Smooth muscle cell (in vitro differentiated cells): ENCODE data around the gene MTHFD2. TPM values are rescaled to one million over a fixed set of nuclear protein-coding genes. Genes with fewer than 3 reads are reported as not detected.
"Not testable (repeated sequence)": the region's sequence is repeated elsewhere in the genome, so short reads cannot be mapped to it uniquely, and the experiment has no call there.

Experiments used
- DNase-seq: peaks from one replicate; lab custom pipeline; 2025; ENCODE audit not compliant: unreplicated experiment; lab: John Stamatoyannopoulos, UW
- H2AFZ ChIP-seq: fragments of 200-600 bp; sonication (generic); 2 replicates; pipeline ENCODE4 v1.6.0; 2016; ENCODE audit warnings: antibody characterized with exemption, low read depth, mild to moderate bottlenecking
- H3F3A ChIP-seq: fragments of 200-600 bp; sonication (generic); 2 replicates; pipeline ENCODE4 v1.6.0; 2017; ENCODE audit warnings: antibody characterized with exemption, low read depth
- H3K27ac ChIP-seq: fragments of 200-600 bp; sonication (generic); 2 replicates; pipeline ENCODE4 v1.5.1; 2016; ENCODE audit warnings: low read depth, mild to moderate bottlenecking
- H3K27me3 ChIP-seq: fragments of 200-600 bp; sonication (generic); 2 replicates; pipeline ENCODE4 v1.6.1; 2016; ENCODE audit warnings: low read depth, mild to moderate bottlenecking
- H3K36me3 ChIP-seq: fragments of 200-600 bp; sonication (generic); 2 replicates; pipeline ENCODE4 v1.5.1; 2016; ENCODE audit warnings: low read depth
- H3K4me1 ChIP-seq: fragments of 200-600 bp; sonication (generic); 2 replicates; pipeline ENCODE4 v1.5.1; 2016; ENCODE audit warnings: low read depth
- H3K4me2 ChIP-seq: fragments of 200-600 bp; sonication (generic); 2 replicates; pipeline ENCODE4 v1.6.0; 2016; ENCODE audit warnings: mild to moderate bottlenecking
- H3K4me3 ChIP-seq: fragments of 200-600 bp; sonication (generic); 2 replicates; pipeline ENCODE4 v1.5.1; 2016; ENCODE audit warnings: mild to moderate bottlenecking
- H3K79me2 ChIP-seq: fragments of 200-600 bp; sonication (generic); 2 replicates; pipeline ENCODE4 v1.6.0; 2016; ENCODE audit warnings: low read depth, mild to moderate bottlenecking
- H3K9ac ChIP-seq: fragments of 200-600 bp; sonication (generic); 2 replicates; pipeline ENCODE4 v1.6.0; 2016; ENCODE audit warnings: low read depth
- H3K9me3 ChIP-seq: fragments of 200-600 bp; sonication (generic); replicated peaks from 2 replicates; pipeline ENCODE4 v1.5.1; 2016; ENCODE audit warnings: low read depth
- H4K20me1 ChIP-seq: fragments of 200-600 bp; sonication (generic); 2 replicates; pipeline ENCODE4 v1.6.0; 2016; ENCODE audit warnings: low read depth
- CTCF ChIP-seq: fragments of 200-600 bp; sonication (generic); IDR thresholded peaks from 2 replicates; pipeline ENCODE4 v1.5.1; 2017; ENCODE audit warnings: borderline replicate concordance, mild to moderate bottlenecking, antibody characterized with exemption; ENCODE audit not compliant: insufficient read depth, poor library complexity, severe bottlenecking
- WGBS: methylation state at CpG from one replicate; pipeline ENCODE4 v1.1.7; 2016; ENCODE audit warnings: low lambda C conversion rate; 5-methylcytosine and 5-hydroxymethylcytosine counted together
- polyA plus RNA-seq: library from polyadenylated mRNA; unstranded; fragments of >200 nt; fragmentation: Nextera tagmentation; extraction: Ambion mirVana; gene quantifications from 2 replicates; pipeline ENCODE4 v1.2.1, GENCODE V29; 2016
- total RNA-seq: library from RNA; depleted of rRNA; stranded (reverse); fragments of >200 nt; gene quantifications from 2 replicates; pipeline ENCODE4 v1.2.3, GENCODE V29; 2014

The MTHFD2 gene
- total and polyA plus RNA-seq, 2 experiments from 2014 or later, result 63.6 to 136 TPM

- WGBS, result 93% methylated on average over 21 of the region's 21 CpGs
- no peak for TF ChIP-seq CTCF
- H3K9me3 ChIP-seq, result no peaks in the 10 kb centered on the region
- no peaks in the 10 kb centered on the region for H3K36me3 ChIP-seq
- H3K4me1 ChIP-seq, result no peaks in the 10 kb centered on the region
- no peak overlapping the region for H3K4me2 ChIP-seq
- no peak for DNase-seq
- H4K20me1 ChIP-seq, result no peaks in the 10 kb centered on the region
- H3K27me3 ChIP-seq, result no peaks in the 10 kb centered on the region
- H3K27ac ChIP-seq, result no peak overlapping the region
- no peak overlapping the region for H3K9ac ChIP-seq
- no peak overlapping the region for H2AFZ ChIP-seq
- no peaks in the 10 kb centered on the region for H3K79me2 ChIP-seq
- H3K4me3 ChIP-seq, result no peak overlapping the region
- no peaks in the 10 kb centered on the region for H3F3A ChIP-seq
Measured at GRCh38 chr2:74226648-74227213, 28.3 kb downstream of the MTHFD2 start.

GRCh38 chr2:74227646-74228045 is 29.2 kb downstream of the MTHFD2 start:
- Histone ChIP-seq H3K4me2 (no peak overlapping the region), H2AFZ (no peak overlapping the region), H3K4me1 (no peaks in the 10 kb centered on the region), H3K27me3 (no peaks in the 10 kb centered on the region), H4K20me1 (no peaks in the 10 kb centered on the region), H3K4me3 (no peak overlapping the region), H3K9ac (no peak overlapping the region), H3K36me3 (no peaks in the 10 kb centered on the region), H3K9me3 (no peaks in the 10 kb centered on the region), H3K79me2 (no peaks in the 10 kb centered on the region), H3K27ac (no peak overlapping the region), H3F3A (no peaks in the 10 kb centered on the region)
- no peak for DNase-seq
- no peak for TF ChIP-seq CTCF
- 71% methylated on average over 5 of the region's 5 CpGs for WGBS

GRCh38 chr2:74228772-74229171 is 30.4 kb downstream of the MTHFD2 start:
- TF ChIP-seq CTCF, result no peak
- no peak for DNase-seq
- Histone ChIP-seq H4K20me1 (no peaks in the 10 kb centered on the region), H2AFZ (no peak overlapping the region), H3K4me3 (no peak overlapping the region), H3K9me3 (no peaks in the 10 kb centered on the region), H3F3A (no peaks in the 10 kb centered on the region), H3K27ac (no peak overlapping the region), H3K9ac (no peak overlapping the region), H3K27me3 (no peaks in the 10 kb centered on the region), H3K4me1 (no peaks in the 10 kb centered on the region), H3K4me2 (no peak overlapping the region), H3K79me2 (no peaks in the 10 kb centered on the region), H3K36me3 (no peaks in the 10 kb centered on the region)
- WGBS, result 85% methylated on average over 4 of the region's 4 CpGs

- DNase-seq, H3K36me3 ChIP-seq, H3K27me3 ChIP-seq, H3K79me2 ChIP-seq, H3K9me3 ChIP-seq, H3K4me2 ChIP-seq, H2AFZ ChIP-seq, H3K9ac ChIP-seq, H4K20me1 ChIP-seq, H3K27ac ChIP-seq, H3F3A ChIP-seq, H3K4me3 ChIP-seq, H3K4me1 ChIP-seq: not testable (repeated sequence)
- WGBS, result 90% methylated on average over 5 of the region's 5 CpGs
Measured at GRCh38 chr2:74229865-74230264, 31.4 kb downstream of the MTHFD2 start.
